ENCODE results near the gene MLLT3.

DNA sequence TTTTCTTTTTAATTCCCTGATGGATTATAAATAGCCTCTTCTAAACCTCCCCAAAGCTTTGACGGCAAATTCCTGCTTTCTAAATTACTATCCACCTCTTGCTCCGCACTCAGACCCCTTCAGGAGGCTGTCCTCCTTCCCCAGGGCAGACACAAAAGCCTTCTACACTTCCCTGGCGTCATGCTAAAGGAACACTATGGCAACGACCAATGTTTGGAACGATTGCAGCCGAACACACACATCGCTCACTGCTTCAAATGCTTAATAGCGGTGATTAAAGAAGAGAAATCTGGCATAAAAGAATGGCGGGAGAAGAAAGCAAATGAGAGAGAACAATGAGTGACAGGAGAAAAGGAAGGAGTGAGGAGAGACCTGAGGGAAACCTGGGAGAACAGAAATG, 297.3 kb downstream of the MLLT3 start:
- TF ChIP-seq, protein P1, sequence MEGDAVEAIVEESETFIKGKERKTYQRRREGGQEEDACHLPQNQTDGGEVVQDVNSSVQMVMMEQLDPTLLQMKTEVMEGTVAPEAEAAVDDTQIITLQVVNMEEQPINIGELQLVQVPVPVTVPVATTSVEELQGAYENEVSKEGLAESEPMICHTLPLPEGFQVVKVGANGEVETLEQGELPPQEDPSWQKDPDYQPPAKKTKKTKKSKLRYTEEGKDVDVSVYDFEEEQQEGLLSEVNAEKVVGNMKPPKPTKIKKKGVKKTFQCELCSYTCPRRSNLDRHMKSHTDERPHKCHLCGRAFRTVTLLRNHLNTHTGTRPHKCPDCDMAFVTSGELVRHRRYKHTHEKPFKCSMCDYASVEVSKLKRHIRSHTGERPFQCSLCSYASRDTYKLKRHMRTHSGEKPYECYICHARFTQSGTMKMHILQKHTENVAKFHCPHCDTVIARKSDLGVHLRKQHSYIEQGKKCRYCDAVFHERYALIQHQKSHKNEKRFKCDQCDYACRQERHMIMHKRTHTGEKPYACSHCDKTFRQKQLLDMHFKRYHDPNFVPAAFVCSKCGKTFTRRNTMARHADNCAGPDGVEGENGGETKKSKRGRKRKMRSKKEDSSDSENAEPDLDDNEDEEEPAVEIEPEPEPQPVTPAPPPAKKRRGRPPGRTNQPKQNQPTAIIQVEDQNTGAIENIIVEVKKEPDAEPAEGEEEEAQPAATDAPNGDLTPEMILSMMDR (conservative IDR thresholded peaks at IDR 0.05), result no peak
- TF ChIP-seq EZH2 (IDR thresholded peaks at IDR 0.05; ENCODE audit: low read depth), result no peak
